GM23338 (cell line): ENCODE results near the gene TSPAN32. TPM values are rescaled to one million over a fixed set of nuclear protein-coding genes. Genes with fewer than 3 reads are reported as not detected.

Experiments used
- ATAC-seq: fragments of 200-7000 bp; cut with Tn5 transposase; 3 replicates; pipeline ENCODE4 v1.9.1; 2020
- DNase-seq: peaks from one replicate; pipeline ENCODE4 v3.0.0-alpha.2; 2015; ENCODE audit warnings: low spot score
- H2AFZ ChIP-seq: fragments of 200-600 bp; sonication (generic); 2 replicates; pipeline ENCODE4 v1.8.0; 2016; ENCODE audit warnings: antibody characterized with exemption, mild to moderate bottlenecking, moderate library complexity
- H3F3A ChIP-seq: fragments of 200-600 bp; sonication (generic); replicated peaks from 2 replicates; pipeline ENCODE4 v1.8.0; 2017; ENCODE audit warnings: antibody characterized with exemption, mixed run types, low read depth
- H3K27ac ChIP-seq: fragments of 200-600 bp; sonication (generic); 2 replicates; pipeline ENCODE4 v1.6.1; 2016; ENCODE audit warnings: low read depth
- H3K27me3 ChIP-seq: fragments of 200-600 bp; sonication (generic); 2 replicates; pipeline ENCODE4 v1.8.0; 2016; ENCODE audit warnings: mild to moderate bottlenecking, mixed run types, moderate library complexity; ENCODE audit not compliant: insufficient read depth
- H3K36me3 ChIP-seq: fragments of 200-600 bp; sonication (generic); 2 replicates; pipeline ENCODE4 v1.8.0; 2016; ENCODE audit warnings: mild to moderate bottlenecking; ENCODE audit not compliant: insufficient read depth
- H3K4me1 ChIP-seq: fragments of 200-600 bp; sonication (generic); 2 replicates; pipeline ENCODE4 v1.8.0; 2016; ENCODE audit warnings: mild to moderate bottlenecking, moderate library complexity; ENCODE audit not compliant: insufficient read depth
- H3K4me2 ChIP-seq: fragments of 200-600 bp; sonication (generic); 2 replicates; pipeline ENCODE4 v1.7.1; 2017; ENCODE audit warnings: mixed run types
- H3K4me3 ChIP-seq: fragments of 200-600 bp; sonication (generic); 2 replicates; pipeline ENCODE4 v1.6.1; 2016; ENCODE audit warnings: mixed run types
- H3K79me2 ChIP-seq: fragments of 200-600 bp; sonication (generic); replicated peaks from 2 replicates; pipeline ENCODE4 v1.8.0; 2017; ENCODE audit warnings: mild to moderate bottlenecking; ENCODE audit not compliant: insufficient read depth
- H3K9me2 ChIP-seq: fragments of 200-600 bp; sonication (generic); 2 replicates; pipeline ENCODE4 v1.8.0; 2017; ENCODE audit not compliant: insufficient read depth
- H4K20me1 ChIP-seq: fragments of 200-600 bp; sonication (generic); replicated peaks from 2 replicates; pipeline ENCODE4 v1.8.0; 2017; ENCODE audit warnings: mild to moderate bottlenecking; ENCODE audit not compliant: insufficient read depth
- H3K27ac Mint-ChIP-seq: 2 replicates; pipeline ENCODE4 v1.8.0; 2020; ENCODE audit warnings: inconsistent platforms, mild to moderate bottlenecking, moderate library complexity, mixed read lengths
- H3K27me3 Mint-ChIP-seq: 3 replicates; pipeline ENCODE4 v1.8.0; 2022; ENCODE audit warnings: low read depth, mild to moderate bottlenecking, moderate library complexity, mixed read lengths, inconsistent platforms; ENCODE audit not compliant: insufficient read depth, poor library complexity
- H3K36me3 Mint-ChIP-seq: 3 replicates; pipeline ENCODE4 v1.8.0; 2021; ENCODE audit warnings: low read depth, mild to moderate bottlenecking, inconsistent platforms, moderate library complexity, mixed read lengths
- H3K4me1 Mint-ChIP-seq: 3 replicates; pipeline ENCODE4 v1.8.0; 2020; ENCODE audit warnings: mild to moderate bottlenecking, inconsistent platforms, mixed read lengths
- H3K4me3 Mint-ChIP-seq: 3 replicates; pipeline ENCODE4 v1.8.0; 2021; ENCODE audit warnings: moderate library complexity, mild to moderate bottlenecking, inconsistent platforms, mixed read lengths
- H3K9me3 Mint-ChIP-seq: 3 replicates; pipeline ENCODE4 v1.8.0; 2020; ENCODE audit warnings: moderate library complexity, mild to moderate bottlenecking, inconsistent platforms, mixed read lengths
- CREB1 ChIP-seq: fragments of 250-450 bp; sonication (Bioruptor Pico); IDR thresholded peaks from 2 replicates; pipeline ENCODE4 v1.5.0; 2020; ENCODE audit warnings: low read depth, mild to moderate bottlenecking, moderate library complexity
- EZH2 ChIP-seq: fragments of 200-600 bp; sonication (generic); IDR thresholded peaks from one replicate; pipeline ENCODE4 v1.8.0; 2017; ENCODE audit warnings: antibody characterized with exemption, mild to moderate bottlenecking, low read depth; ENCODE audit not compliant: unreplicated experiment
- EZH2phosphoT487 ChIP-seq: fragments of 200-600 bp; sonication (generic); IDR thresholded peaks from one replicate; pipeline ENCODE4 v1.8.1; 2018; ENCODE audit warnings: antibody characterized with exemption; ENCODE audit not compliant: unreplicated experiment
- JUNB ChIP-seq: IDR thresholded peaks from one replicate; pipeline ENCODE4 v1.6.1; 2016; ENCODE audit warnings: antibody characterized with exemption; ENCODE audit not compliant: unreplicated experiment
- NANOG ChIP-seq: IDR thresholded peaks from 2 replicates; pipeline ENCODE4 v1.6.1; 2016; ENCODE audit warnings: antibody characterized with exemption, borderline replicate concordance
- POLR2AphosphoS5 ChIP-seq: IDR thresholded peaks from 2 replicates; pipeline ENCODE4 v1.6.1; 2016; ENCODE audit warnings: antibody characterized with exemption, low read depth
- STAT1 ChIP-seq: IDR thresholded peaks from one replicate; pipeline ENCODE4 v1.6.1; 2016; ENCODE audit warnings: antibody characterized with exemption; ENCODE audit not compliant: unreplicated experiment
- ZNF114 ChIP-seq: fragments of 250-450 bp; sonication (Bioruptor Pico); IDR thresholded peaks from 2 replicates; pipeline ENCODE4 v1.5.0; 2020; ENCODE audit warnings: mild to moderate bottlenecking, moderate library complexity
- ZNF331 ChIP-seq: fragments of 250-450 bp; sonication (Bioruptor Pico); IDR thresholded peaks from 2 replicates; pipeline ENCODE4 v1.5.0; 2020; ENCODE audit warnings: low read depth, mild to moderate bottlenecking, moderate library complexity
- polyA plus RNA-seq: library from polyadenylated mRNA; unstranded; fragments of >200 nt; fragmentation: Nextera tagmentation; extraction: Ambion mirVana; gene quantifications from 2 replicates; pipeline ENCODE4 v1.2.1, GENCODE V29; 2016
- total RNA-seq: library from RNA; depleted of rRNA; stranded (reverse); fragments of >200 nt; shearing (Covaris generic); gene quantifications from 2 replicates; pipeline ENCODE4 v1.2.3, GENCODE V29; 2014
- TF ChIP-seq, protein P1 (sequence below): IDR thresholded peaks from 2 replicates; pipeline ENCODE4 v1.6.1; 2016; ENCODE audit warnings: antibody characterized with exemption
- TF ChIP-seq, protein P2 (sequence below): IDR thresholded peaks from one replicate; pipeline ENCODE4 v1.6.1; 2018; ENCODE audit warnings: antibody characterized with exemption; ENCODE audit not compliant: unreplicated experiment
- TF ChIP-seq, protein P3 (sequence below), 2 experiments: fragments of 200-600 bp in 1 of 2; sonication (generic) in 1 of 2; conservative IDR thresholded peaks; 2 replicates each; pipeline versions ENCODE4 v1.5.1 to v1.6.1; 2016 to 2017; ENCODE audit warnings: antibody characterized with exemption in 2 of 2, low read depth in 2 of 2, mild to moderate bottlenecking in 2 of 2, moderate library complexity in 1 of 2
- TF ChIP-seq, protein P4 (sequence below): fragments of 250-450 bp; sonication (Bioruptor Pico); IDR thresholded peaks from 2 replicates; pipeline ENCODE4 v1.5.0; 2020; ENCODE audit warnings: mild to moderate bottlenecking, moderate library complexity

Gene TSPAN32
- total and polyA plus RNA-seq, 2 experiments from 2014 or later = not detected

DNA sequence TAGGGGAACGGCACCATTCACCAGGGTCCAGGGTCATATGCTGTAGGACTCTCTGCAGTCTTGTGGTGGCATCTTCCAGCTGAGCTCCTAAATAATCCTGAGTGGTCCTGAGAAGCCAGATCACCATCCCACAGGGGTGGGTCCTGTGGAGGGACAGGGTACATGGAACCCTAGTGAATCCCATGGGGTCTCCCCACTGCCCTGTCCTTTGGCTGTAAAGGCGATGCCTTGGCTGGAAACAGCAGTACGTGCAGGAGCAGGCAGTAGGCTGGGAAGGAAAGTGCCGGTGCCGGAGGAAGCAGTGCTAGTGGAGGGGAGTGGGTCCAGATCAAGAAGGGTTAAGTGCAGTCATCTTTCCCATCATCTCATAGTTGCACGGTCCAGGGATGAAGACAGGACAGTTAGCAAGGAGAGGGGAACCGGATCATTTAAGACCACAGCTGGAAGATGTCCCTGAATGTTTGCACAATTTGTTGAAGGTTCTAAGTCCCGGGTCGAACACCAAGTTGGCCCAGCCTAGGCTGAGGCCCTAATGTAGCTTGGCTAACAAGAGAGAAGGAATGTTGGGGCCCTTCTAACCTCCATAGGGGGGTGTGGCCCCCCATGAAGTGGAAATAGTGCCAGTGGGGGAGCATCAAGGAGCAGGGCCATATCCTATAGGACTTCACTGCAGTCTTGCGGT, 18.1 kb downstream of the TSPAN32 start:
- Histone ChIP-seq H3K27ac (no peak overlapping the region), H3K79me2 (no peaks in the 10 kb centered on the region), H4K20me1 (no peaks in the 10 kb centered on the region), H3K9me2 (no peaks in the 10 kb centered on the region), H3K36me3 (no peaks in the 10 kb centered on the region), H3K4me1 (no peaks in the 10 kb centered on the region), H3F3A (no peaks in the 10 kb centered on the region), H3K4me3 (no peak overlapping the region), H3K4me2 (no peak overlapping the region), H3K27me3 (no peaks in the 10 kb centered on the region), H2AFZ (no peak overlapping the region)
- no peak for ATAC-seq
- DNase-seq = no peak
- Mint-ChIP-seq H3K36me3 (no peaks in the 10 kb centered on the region; the same call in 2 of the 3 replicates), H3K4me3 (no peak overlapping the region), H3K27me3 (peaks cover 5% of the 10 kb centered on the region), H3K4me1 (no peaks in the 10 kb centered on the region), H3K9me3 (peaks cover 8% of the 10 kb centered on the region; the same call in 2 of the 3 replicates), H3K27ac (no peak overlapping the region)
- TF ChIP-seq EZH2 (no peak), CREB1 (CRISPR knock-in tag) (no peak), EZH2phosphoT487 (no peak), NANOG (no peak), STAT1 (no peak), JUNB (no peak), ZNF331 (no peak), POLR2AphosphoS5 (no peak), ZNF114 (no peak)
- TF ChIP-seq, protein P1, sequence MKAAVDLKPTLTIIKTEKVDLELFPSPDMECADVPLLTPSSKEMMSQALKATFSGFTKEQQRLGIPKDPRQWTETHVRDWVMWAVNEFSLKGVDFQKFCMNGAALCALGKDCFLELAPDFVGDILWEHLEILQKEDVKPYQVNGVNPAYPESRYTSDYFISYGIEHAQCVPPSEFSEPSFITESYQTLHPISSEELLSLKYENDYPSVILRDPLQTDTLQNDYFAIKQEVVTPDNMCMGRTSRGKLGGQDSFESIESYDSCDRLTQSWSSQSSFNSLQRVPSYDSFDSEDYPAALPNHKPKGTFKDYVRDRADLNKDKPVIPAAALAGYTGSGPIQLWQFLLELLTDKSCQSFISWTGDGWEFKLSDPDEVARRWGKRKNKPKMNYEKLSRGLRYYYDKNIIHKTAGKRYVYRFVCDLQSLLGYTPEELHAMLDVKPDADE = no peak
- TF ChIP-seq, protein P2, sequence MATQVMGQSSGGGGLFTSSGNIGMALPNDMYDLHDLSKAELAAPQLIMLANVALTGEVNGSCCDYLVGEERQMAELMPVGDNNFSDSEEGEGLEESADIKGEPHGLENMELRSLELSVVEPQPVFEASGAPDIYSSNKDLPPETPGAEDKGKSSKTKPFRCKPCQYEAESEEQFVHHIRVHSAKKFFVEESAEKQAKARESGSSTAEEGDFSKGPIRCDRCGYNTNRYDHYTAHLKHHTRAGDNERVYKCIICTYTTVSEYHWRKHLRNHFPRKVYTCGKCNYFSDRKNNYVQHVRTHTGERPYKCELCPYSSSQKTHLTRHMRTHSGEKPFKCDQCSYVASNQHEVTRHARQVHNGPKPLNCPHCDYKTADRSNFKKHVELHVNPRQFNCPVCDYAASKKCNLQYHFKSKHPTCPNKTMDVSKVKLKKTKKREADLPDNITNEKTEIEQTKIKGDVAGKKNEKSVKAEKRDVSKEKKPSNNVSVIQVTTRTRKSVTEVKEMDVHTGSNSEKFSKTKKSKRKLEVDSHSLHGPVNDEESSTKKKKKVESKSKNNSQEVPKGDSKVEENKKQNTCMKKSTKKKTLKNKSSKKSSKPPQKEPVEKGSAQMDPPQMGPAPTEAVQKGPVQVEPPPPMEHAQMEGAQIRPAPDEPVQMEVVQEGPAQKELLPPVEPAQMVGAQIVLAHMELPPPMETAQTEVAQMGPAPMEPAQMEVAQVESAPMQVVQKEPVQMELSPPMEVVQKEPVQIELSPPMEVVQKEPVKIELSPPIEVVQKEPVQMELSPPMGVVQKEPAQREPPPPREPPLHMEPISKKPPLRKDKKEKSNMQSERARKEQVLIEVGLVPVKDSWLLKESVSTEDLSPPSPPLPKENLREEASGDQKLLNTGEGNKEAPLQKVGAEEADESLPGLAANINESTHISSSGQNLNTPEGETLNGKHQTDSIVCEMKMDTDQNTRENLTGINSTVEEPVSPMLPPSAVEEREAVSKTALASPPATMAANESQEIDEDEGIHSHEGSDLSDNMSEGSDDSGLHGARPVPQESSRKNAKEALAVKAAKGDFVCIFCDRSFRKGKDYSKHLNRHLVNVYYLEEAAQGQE = no peak
- TF ChIP-seq, protein P3, sequence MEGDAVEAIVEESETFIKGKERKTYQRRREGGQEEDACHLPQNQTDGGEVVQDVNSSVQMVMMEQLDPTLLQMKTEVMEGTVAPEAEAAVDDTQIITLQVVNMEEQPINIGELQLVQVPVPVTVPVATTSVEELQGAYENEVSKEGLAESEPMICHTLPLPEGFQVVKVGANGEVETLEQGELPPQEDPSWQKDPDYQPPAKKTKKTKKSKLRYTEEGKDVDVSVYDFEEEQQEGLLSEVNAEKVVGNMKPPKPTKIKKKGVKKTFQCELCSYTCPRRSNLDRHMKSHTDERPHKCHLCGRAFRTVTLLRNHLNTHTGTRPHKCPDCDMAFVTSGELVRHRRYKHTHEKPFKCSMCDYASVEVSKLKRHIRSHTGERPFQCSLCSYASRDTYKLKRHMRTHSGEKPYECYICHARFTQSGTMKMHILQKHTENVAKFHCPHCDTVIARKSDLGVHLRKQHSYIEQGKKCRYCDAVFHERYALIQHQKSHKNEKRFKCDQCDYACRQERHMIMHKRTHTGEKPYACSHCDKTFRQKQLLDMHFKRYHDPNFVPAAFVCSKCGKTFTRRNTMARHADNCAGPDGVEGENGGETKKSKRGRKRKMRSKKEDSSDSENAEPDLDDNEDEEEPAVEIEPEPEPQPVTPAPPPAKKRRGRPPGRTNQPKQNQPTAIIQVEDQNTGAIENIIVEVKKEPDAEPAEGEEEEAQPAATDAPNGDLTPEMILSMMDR (conservative IDR thresholded peaks at IDR 0.05; ENCODE audit: low read depth in 2 of 2) = no peak
- TF ChIP-seq, protein P4, sequence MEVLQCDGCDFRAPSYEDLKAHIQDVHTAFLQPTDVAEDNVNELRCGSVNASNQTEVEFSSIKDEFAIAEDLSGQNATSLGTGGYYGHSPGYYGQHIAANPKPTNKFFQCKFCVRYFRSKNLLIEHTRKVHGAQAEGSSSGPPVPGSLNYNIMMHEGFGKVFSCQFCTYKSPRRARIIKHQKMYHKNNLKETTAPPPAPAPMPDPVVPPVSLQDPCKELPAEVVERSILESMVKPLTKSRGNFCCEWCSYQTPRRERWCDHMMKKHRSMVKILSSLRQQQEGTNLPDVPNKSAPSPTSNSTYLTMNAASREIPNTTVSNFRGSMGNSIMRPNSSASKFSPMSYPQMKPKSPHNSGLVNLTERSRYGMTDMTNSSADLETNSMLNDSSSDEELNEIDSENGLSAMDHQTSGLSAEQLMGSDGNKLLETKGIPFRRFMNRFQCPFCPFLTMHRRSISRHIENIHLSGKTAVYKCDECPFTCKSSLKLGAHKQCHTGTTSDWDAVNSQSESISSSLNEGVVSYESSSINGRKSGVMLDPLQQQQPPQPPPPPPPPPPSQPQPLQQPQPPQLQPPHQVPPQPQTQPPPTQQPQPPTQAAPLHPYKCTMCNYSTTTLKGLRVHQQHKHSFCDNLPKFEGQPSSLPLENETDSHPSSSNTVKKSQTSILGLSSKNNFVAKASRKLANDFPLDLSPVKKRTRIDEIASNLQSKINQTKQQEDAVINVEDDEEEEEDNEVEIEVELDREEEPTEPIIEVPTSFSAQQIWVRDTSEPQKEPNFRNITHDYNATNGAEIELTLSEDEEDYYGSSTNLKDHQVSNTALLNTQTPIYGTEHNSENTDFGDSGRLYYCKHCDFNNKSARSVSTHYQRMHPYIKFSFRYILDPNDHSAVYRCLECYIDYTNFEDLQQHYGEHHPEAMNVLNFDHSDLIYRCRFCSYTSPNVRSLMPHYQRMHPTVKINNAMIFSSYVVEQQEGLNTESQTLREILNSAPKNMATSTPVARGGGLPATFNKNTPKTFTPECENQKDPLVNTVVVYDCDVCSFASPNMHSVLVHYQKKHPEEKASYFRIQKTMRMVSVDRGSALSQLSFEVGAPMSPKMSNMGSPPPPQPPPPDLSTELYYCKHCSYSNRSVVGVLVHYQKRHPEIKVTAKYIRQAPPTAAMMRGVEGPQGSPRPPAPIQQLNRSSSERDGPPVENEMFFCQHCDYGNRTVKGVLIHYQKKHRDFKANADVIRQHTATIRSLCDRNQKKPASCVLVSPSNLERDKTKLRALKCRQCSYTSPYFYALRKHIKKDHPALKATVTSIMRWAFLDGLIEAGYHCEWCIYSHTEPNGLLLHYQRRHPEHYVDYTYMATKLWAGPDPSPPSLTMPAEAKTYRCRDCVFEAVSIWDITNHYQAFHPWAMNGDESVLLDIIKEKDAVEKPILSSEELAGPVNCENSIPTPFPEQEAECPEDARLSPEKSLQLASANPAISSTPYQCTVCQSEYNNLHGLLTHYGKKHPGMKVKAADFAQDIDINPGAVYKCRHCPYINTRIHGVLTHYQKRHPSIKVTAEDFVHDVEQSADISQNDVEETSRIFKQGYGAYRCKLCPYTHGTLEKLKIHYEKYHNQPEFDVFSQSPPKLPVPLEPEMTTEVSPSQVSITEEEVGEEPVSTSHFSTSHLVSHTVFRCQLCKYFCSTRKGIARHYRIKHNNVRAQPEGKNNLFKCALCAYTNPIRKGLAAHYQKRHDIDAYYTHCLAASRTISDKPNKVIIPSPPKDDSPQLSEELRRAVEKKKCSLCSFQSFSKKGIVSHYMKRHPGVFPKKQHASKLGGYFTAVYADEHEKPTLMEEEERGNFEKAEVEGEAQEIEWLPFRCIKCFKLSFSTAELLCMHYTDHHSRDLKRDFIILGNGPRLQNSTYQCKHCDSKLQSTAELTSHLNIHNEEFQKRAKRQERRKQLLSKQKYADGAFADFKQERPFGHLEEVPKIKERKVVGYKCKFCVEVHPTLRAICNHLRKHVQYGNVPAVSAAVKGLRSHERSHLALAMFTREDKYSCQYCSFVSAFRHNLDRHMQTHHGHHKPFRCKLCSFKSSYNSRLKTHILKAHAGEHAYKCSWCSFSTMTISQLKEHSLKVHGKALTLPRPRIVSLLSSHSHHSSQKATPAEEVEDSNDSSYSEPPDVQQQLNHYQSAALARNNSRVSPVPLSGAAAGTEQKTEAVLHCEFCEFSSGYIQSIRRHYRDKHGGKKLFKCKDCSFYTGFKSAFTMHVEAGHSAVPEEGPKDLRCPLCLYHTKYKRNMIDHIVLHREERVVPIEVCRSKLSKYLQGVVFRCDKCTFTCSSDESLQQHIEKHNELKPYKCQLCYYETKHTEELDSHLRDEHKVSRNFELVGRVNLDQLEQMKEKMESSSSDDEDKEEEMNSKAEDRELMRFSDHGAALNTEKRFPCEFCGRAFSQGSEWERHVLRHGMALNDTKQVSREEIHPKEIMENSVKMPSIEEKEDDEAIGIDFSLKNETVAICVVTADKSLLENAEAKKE = no peak
